OCI-LY7 (cell line): ENCODE measurements around the gene SSPN.

Experiments
- EZH2phosphoT487 ChIP-seq: fragments of 200-600 bp; sonication (generic); IDR thresholded peaks from 2 replicates; pipeline ENCODE4 v1.6.1; 2018; ENCODE audit warnings: low read depth, borderline replicate concordance, mild to moderate bottlenecking, mixed run types, antibody characterized with exemption, low read length, moderate library complexity, mixed read lengths
- TF ChIP-seq, protein P1 (sequence below): fragments of 200-600 bp; sonication (generic); conservative IDR thresholded peaks from 2 replicates; pipeline ENCODE4 v1.5.1; 2014; ENCODE audit warnings: mild to moderate bottlenecking, antibody characterized with exemption, low read length, moderate library complexity, mixed read lengths

DNA sequence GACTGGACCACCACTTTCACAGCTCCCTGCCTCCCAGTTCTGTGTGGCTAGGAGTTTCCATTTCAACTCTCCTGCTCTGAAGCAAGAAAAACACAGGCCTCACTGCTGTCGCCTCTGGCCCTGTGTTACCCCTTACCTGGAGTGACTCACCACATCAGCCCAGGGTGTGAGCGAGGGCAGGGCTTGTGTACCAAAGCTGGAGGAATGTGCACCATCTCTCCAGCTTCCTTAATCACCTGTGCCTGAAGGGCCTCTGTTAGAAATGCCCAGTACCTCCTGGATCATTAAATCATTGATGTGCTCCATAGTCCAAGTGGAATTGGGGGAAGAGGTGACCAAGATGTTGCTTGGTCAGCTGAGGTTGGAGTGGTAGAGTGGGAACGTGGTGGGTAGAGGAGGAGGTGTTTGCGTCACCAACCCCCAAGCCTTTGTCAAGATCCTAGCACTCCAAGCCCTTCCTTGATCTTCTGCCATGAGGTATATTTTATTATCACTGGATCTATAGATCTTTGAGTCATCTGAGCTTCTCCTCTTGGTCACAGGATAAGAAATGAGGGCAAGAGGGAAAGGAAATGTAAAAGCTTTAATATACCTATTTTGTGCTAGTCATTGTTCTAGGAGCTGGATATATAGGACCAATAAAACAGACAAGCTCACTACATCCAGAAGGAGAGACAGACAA lies 51.3 kb downstream of the SSPN start:
- TF ChIP-seq, protein P1, sequence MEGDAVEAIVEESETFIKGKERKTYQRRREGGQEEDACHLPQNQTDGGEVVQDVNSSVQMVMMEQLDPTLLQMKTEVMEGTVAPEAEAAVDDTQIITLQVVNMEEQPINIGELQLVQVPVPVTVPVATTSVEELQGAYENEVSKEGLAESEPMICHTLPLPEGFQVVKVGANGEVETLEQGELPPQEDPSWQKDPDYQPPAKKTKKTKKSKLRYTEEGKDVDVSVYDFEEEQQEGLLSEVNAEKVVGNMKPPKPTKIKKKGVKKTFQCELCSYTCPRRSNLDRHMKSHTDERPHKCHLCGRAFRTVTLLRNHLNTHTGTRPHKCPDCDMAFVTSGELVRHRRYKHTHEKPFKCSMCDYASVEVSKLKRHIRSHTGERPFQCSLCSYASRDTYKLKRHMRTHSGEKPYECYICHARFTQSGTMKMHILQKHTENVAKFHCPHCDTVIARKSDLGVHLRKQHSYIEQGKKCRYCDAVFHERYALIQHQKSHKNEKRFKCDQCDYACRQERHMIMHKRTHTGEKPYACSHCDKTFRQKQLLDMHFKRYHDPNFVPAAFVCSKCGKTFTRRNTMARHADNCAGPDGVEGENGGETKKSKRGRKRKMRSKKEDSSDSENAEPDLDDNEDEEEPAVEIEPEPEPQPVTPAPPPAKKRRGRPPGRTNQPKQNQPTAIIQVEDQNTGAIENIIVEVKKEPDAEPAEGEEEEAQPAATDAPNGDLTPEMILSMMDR: no peak
- no peak for TF ChIP-seq EZH2phosphoT487
